ENCODE results near the gene TCP11.

DNA sequence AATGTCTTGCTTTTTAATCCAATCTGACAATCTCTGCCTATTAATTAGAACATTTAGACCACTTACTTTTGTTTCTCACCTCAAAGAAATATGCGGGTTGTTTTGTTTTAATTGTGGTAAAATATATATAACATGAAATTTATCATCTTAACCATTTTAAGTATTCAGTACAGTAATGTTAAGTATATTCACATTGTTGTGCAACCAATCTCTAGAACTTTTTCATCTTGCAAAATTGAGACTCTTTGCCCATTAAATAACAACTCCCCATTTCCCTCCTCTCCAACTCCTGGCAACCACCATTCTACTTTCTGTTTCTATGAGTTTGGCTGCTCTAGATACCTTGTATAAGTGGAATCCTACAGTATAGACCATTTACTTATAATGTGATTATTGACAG is 13.8 kb upstream of the TCP11 start:
- TF ChIP-seq, protein P1, sequence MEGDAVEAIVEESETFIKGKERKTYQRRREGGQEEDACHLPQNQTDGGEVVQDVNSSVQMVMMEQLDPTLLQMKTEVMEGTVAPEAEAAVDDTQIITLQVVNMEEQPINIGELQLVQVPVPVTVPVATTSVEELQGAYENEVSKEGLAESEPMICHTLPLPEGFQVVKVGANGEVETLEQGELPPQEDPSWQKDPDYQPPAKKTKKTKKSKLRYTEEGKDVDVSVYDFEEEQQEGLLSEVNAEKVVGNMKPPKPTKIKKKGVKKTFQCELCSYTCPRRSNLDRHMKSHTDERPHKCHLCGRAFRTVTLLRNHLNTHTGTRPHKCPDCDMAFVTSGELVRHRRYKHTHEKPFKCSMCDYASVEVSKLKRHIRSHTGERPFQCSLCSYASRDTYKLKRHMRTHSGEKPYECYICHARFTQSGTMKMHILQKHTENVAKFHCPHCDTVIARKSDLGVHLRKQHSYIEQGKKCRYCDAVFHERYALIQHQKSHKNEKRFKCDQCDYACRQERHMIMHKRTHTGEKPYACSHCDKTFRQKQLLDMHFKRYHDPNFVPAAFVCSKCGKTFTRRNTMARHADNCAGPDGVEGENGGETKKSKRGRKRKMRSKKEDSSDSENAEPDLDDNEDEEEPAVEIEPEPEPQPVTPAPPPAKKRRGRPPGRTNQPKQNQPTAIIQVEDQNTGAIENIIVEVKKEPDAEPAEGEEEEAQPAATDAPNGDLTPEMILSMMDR (IDR thresholded peaks at IDR 0.05 in 8 of 11, conservative IDR thresholded peaks at IDR 0.05 in 3 of 11) = no peak
- TF ChIP-seq POLR2A (IDR thresholded peaks at IDR 0.05) = no peak
- TF ChIP-seq POLR2AphosphoS5 (IDR thresholded peaks at IDR 0.05) = no peak
